HepG2 (cell line): ENCODE results near the gene LORICRIN. TPM values are rescaled to one million over a fixed set of nuclear protein-coding genes. Genes with fewer than 3 reads are reported as not detected.

Experiments
- ATAC-seq: fragments of 200-7000 bp; cut with Tn5 transposase; 3 replicates; pipeline ENCODE4 v1.9.1; 2020; ENCODE audit warnings: mild to moderate bottlenecking, moderate library complexity
- BruUV-seq: library from RNA; stranded (reverse); fragments of 400-500 nt; replicated peaks from 2 replicates; lab custom pipeline; 2021; lab: Mats Ljungman, UMichigan
- CTCF ChIA-PET: fragments of 300-600 bp; formaldehyde crosslinking; extraction: SDS; loops from one replicate; lab custom pipeline; 2021; ENCODE audit warnings: low total read pairs, inconsistent platforms, low intra/inter-chr PET ratio; lab: Yijun Ruan, JAX
- POLR2A ChIA-PET: fragments of 350-600 bp; sonication (Branson Sonifier 250); formaldehyde crosslinking; loops from one replicate; lab custom pipeline; 2020; ENCODE audit warnings: antibody characterized with exemption, inconsistent platforms; lab: Yijun Ruan, JAX
- DNase-seq: peaks from one replicate; pipeline ENCODE4 v3.0.0-alpha.2; 2015; ENCODE audit warnings: low spot score
- FAIRE-seq: peaks from 3 replicates; lab custom pipeline; 2011; peaks lifted over from hg19 to GRCh38; lab: Jason Lieb, UNC
- H2AFZ ChIP-seq: one replicate; pipeline ENCODE4 v1.6.1; 2011; ENCODE audit warnings: low read length, inconsistent platforms
- H3K27ac ChIP-seq: fragments of 300-600 bp; 3 replicates; pipeline ENCODE4 v1.8.0; 2011; ENCODE audit warnings: mixed run types, mild to moderate bottlenecking, mixed read lengths, low read length, inconsistent platforms; ENCODE audit not compliant: insufficient read depth; ENCODE audit errors: extremely low read length
- H3K27me3 ChIP-seq, 2 experiments: fragments of 200-600 bp in 1 of 2; 2 replicates in 1 of 2; 3 replicates in 1 of 2; pipeline versions ENCODE4 v1.6.0 to v1.8.0; 2011; ENCODE audit warnings: low read length in 2 of 2, mild to moderate bottlenecking in 2 of 2, moderate library complexity in 2 of 2, inconsistent platforms in 1 of 2; ENCODE audit not compliant: insufficient read depth in 2 of 2, control insufficient read depth in 1 of 2
- H3K36me3 ChIP-seq, 2 experiments: fragments of 200-600 bp in 1 of 2; replicated peaks in 1 of 2; 2 replicates in 1 of 2; 3 replicates in 1 of 2; pipeline versions ENCODE4 v1.5.1 to v1.8.0; 2011; ENCODE audit warnings: low read length in 2 of 2, inconsistent platforms in 1 of 2; ENCODE audit not compliant: insufficient read depth in 2 of 2, control insufficient read depth in 1 of 2
- H3K4me1 ChIP-seq: 2 replicates; pipeline ENCODE4 v1.5.1; 2012; ENCODE audit warnings: low read length, inconsistent platforms; ENCODE audit not compliant: insufficient read depth
- H3K4me2 ChIP-seq: 2 replicates; pipeline ENCODE4 v1.6.0; 2011; ENCODE audit warnings: low read depth, low read length, inconsistent platforms
- H3K4me3 ChIP-seq, 3 experiments: fragments of 200-600 bp in 1 of 3; sonication (generic), shearing (Covaris generic) in 1 of 3; replicated peaks in 1 of 3; 2 replicates each; pipeline ENCODE4 v1.5.1; 2011 to 2016; ENCODE audit warnings: low read length in 3 of 3, inconsistent platforms in 2 of 3, low read depth in 2 of 3, mild to moderate bottlenecking in 2 of 3, control low read depth in 1 of 3, mixed read lengths in 1 of 3; ENCODE audit not compliant: insufficient read depth in 1 of 3
- H3K79me2 ChIP-seq: one replicate; pipeline ENCODE4 v1.6.1; 2011; ENCODE audit warnings: low read length, inconsistent platforms; ENCODE audit not compliant: insufficient read depth
- H3K9ac ChIP-seq: 2 replicates; pipeline ENCODE4 v1.6.0; 2011; ENCODE audit warnings: mild to moderate bottlenecking, low read depth, low read length, inconsistent platforms; ENCODE audit not compliant: insufficient read depth
- H3K9me3 ChIP-seq: 2 replicates; pipeline ENCODE4 v1.5.1; 2012; ENCODE audit warnings: mild to moderate bottlenecking, low read length
- H4K20me1 ChIP-seq: 2 replicates; pipeline ENCODE4 v1.6.0; 2011; ENCODE audit warnings: inconsistent platforms, mild to moderate bottlenecking, low read length, moderate library complexity; ENCODE audit not compliant: insufficient read depth
- CSRNP2 ChIP-seq: sonication (generic); formaldehyde crosslinking; conservative IDR thresholded peaks from 2 replicates; pipeline ENCODE4 v1.8.0; 2022; ENCODE audit warnings: low read depth, missing genetic modification reagents
- GMEB2 ChIP-seq: IDR thresholded peaks from 2 replicates; pipeline ENCODE4 v1.6.1; 2016; ENCODE audit warnings: missing biosample characterization, missing genetic modification reagents, low read depth
- GRHL1 ChIP-seq: sonication (generic); formaldehyde crosslinking; conservative IDR thresholded peaks from 2 replicates; pipeline ENCODE4 v1.8.0; 2022; ENCODE audit warnings: missing genetic modification reagents
- ZGPAT ChIP-seq: IDR thresholded peaks from 2 replicates; pipeline ENCODE4 v1.6.1; 2016; ENCODE audit warnings: mild to moderate bottlenecking
- ZNF260 ChIP-seq: sonication (generic); formaldehyde crosslinking; IDR thresholded peaks from 2 replicates; pipeline ENCODE4 v1.4.0; 2020; ENCODE audit warnings: missing genetic modification reagents, low read depth, mild to moderate bottlenecking, borderline replicate concordance
- ZNF317 ChIP-seq: sonication (generic); formaldehyde crosslinking; IDR thresholded peaks from 2 replicates; pipeline ENCODE4 v1.5.0; 2020; ENCODE audit warnings: mild to moderate bottlenecking, missing genetic modification reagents
- ZNF761 ChIP-seq: sonication (generic); formaldehyde crosslinking; conservative IDR thresholded peaks from 2 replicates; pipeline ENCODE4 v1.4.0; 2020; ENCODE audit warnings: mild to moderate bottlenecking, missing genetic modification reagents
- ZNF788 ChIP-seq: sonication (generic); formaldehyde crosslinking; IDR thresholded peaks from 2 replicates; pipeline ENCODE4 v1.5.0; 2020; ENCODE audit warnings: mild to moderate bottlenecking, missing genetic modification reagents, borderline replicate concordance
- WGBS: methylation state at CpG from one replicate; pipeline ENCODE4 v1.1.6; 2017; ENCODE audit warnings: low lambda C conversion rate; 5-methylcytosine and 5-hydroxymethylcytosine counted together
- in situ Hi-C: cut with HindIII; loops from 2 replicates; pipeline ENCODE4 v1.10.0; 2017; ENCODE audit warnings: low pct_unique_long_range_greater_than_20kb; ENCODE audit not compliant: extremely low pct_ligation_motif_present
- intact Hi-C: fragments of 100-400 bp; cut with micrococcal nuclease; formaldehyde crosslinking; loops from one replicate; pipeline ENCODE4 v1.10.0; 2022; ENCODE audit not compliant: unreplicated experiment
- polyA plus RNA-seq, 8 experiments: library from polyadenylated mRNA; depleted of rRNA in 3 of 8; stranded (reverse) in 7 of 8; unstranded in 1 of 8; fragments of >200 nt; fragmentation: Illumina TruSeq in 4 of 8; extraction: Trizol in 4 of 8; gene quantifications; 2 replicates each; pipeline versions ENCODE4 v1.2.1 to v1.2.3, GENCODE V29; 2011 to 2016; ENCODE audit warnings: low read depth in 4 of 8, missing spikeins in 1 of 8, mixed read lengths in 1 of 8; ENCODE audit not compliant: insufficient read depth in 1 of 8
- total RNA-seq, 5 experiments: library from RNA; depleted of rRNA; stranded (reverse); fragments of >200 nt; fragmentation: Illumina TruSeq; extraction: Trizol; gene quantifications; 2 replicates each; pipeline ENCODE4 v1.2.3, GENCODE V29; 2016; ENCODE audit warnings: low read depth in 1 of 5
- TF ChIP-seq, protein P1 (sequence below): sonication (generic); formaldehyde crosslinking; IDR thresholded peaks from 2 replicates; pipeline ENCODE4 v1.8.1; 2023; ENCODE audit warnings: mild to moderate bottlenecking, moderate library complexity, missing genetic modification reagents
- TF ChIP-seq, protein P2 (sequence below): IDR thresholded peaks from 2 replicates; pipeline ENCODE4 v1.6.1; 2012; ENCODE audit warnings: low read depth, low read length, improper control_type of control experiment

LORICRIN gene
- total and polyA plus RNA-seq, 2 of the 13 experiments (the other 11 are each of a cell fraction or from before 2014, with no cell fraction given): not detected

DNA sequence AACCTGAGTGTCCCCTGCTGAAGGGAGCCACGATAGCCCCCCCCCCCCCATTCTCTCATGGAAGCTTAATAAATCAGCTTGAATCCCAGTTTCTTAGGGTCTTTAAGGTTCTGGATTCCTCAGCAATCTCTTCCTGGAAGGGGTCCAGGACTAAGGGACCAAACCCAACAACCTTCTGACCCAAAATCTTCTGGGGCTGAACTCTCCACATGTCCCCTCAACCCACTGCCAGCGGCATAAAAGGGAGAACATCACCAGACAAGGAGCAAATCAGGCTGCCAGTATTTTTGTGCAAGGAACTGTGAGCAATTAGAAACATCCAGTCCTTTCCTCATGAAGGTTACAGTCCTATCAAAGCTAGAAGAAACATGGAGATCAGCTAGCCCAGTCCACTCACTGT is 12.7 kb upstream of the LORICRIN start (continued):
- TF ChIP-seq CSRNP2 (no peak), GRHL1 (CRISPR knock-in tag) (no peak), ZNF317 (CRISPR knock-in tag) (no peak)

DNA sequence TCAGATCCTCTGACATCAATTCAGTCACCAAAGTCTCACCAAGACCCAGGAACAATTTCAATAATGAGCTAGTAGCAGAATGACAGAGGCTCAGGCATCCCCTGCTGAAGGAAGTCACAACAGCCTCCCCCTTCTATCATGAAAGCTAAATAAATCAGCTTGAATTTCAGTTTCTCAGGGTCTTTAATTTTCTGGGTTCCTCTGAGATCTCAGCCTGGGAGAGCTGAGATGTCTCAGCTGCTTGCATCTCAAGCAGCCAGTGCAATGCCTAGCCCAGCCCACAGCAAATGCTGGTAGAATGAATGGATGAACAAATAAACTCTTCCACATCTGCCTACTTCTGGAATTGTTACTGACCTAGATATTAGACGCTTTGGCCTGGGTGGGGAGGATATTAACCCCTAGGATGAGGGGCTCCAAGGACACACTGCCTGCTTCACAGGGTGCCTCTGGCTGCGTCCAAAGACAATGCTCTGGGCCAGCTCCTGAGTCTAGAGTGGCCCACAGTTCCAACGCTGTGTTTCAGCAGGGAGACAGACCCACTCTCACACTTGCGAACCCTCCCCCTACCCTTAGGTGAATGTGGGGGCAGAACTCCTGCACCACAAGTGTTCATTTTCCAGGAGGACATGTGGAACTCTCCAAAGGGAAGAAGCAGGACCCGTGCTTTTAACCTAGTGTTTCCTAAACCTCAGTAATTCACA is 11.2 kb upstream of the LORICRIN start:
- POLR2A ChIA-PET: no interaction called here
- no peak for FAIRE-seq
- TF ChIP-seq ZGPAT (no peak), ZNF260 (CRISPR knock-in tag) (no peak), ZNF761 (CRISPR knock-in tag) (no peak), ZNF788 (no peak), GMEB2 (no peak)
- TF ChIP-seq, protein P1, sequence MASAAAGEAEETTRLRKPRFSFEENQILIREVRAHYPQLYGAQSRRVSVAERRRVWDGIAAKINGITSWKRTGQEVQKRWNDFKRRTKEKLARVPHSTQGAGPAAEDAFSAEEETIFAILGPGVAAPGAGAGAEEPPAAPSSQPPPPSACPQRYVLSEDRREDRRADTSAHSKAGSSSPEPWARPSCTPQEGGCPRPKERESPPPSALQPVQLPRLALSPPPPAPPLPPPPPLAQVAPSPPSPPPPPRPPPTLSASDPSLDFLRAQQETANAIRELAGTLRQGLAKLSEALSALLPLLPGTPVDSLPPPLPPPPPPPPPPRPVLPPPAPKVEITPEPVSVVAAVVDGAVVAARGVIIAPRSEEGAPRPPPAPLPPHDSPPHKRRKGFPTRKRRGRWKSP (CRISPR knock-in tag): no peak
- TF ChIP-seq, protein P2, sequence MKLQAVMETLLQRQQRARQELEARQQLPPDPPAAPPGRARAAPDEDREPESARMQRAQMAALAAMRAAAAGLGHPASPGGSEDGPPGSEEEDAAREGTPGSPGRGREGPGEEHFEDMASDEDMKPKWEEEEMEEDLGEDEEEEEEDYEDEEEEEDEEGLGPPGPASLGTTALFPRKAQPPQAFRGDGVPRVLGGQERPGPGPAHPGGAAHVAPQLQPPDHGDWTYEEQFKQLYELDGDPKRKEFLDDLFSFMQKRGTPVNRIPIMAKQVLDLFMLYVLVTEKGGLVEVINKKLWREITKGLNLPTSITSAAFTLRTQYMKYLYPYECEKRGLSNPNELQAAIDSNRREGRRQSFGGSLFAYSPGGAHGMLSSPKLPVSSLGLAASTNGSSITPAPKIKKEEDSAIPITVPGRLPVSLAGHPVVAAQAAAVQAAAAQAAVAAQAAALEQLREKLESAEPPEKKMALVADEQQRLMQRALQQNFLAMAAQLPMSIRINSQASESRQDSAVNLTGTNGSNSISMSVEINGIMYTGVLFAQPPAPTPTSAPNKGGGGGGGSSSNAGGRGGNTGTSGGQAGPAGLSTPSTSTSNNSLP: no peak

More for the DNA sequence above, 11.2 kb upstream of the LORICRIN start:
- H3K79me2 ChIP-seq: no peaks in the 10 kb centered on the region
- in situ Hi-C loops (no loop called here), intact Hi-C loops (no loop called here)
- H3K9me3 ChIP-seq: peaks cover 7% of the 10 kb centered on the region
- BruUV-seq: no TSS peak
- no peaks in the 10 kb centered on the region for H4K20me1 ChIP-seq
- H3K4me3 ChIP-seq: no peak overlapping the region
- no peaks in the 10 kb centered on the region for H3K36me3 ChIP-seq
- H3K4me2 ChIP-seq: no peak overlapping the region
- H3K9ac ChIP-seq: no peak overlapping the region
- H2AFZ ChIP-seq: no peak overlapping the region
- 0% methylated on average over 2 of the region's 5 CpGs for WGBS
- CTCF ChIA-PET: no interaction called here
- DNase-seq (no peak), ATAC-seq (no peak)
- no peaks in the 10 kb centered on the region for H3K4me1 ChIP-seq
- no peak overlapping the region for H3K27ac ChIP-seq
- H3K27me3 ChIP-seq: no peaks in the 10 kb centered on the region
